Caco-2 (cell line): ENCODE measurements around the gene INHBC. TPM values are rescaled to one million over a fixed set of nuclear protein-coding genes. Genes with fewer than 3 reads are reported as not detected.
"Not testable (repeated sequence)": the region's sequence is repeated elsewhere in the genome, so short reads cannot be mapped to it uniquely, and the experiment has no call there.

Source experiments
- BruUV-seq: library from RNA; stranded (reverse); fragments of 400-500 nt; replicated peaks from 2 replicates; lab custom pipeline; 2021; lab: Mats Ljungman, UMichigan
- CTCF ChIA-PET: fragments of 300-600 bp; sonication (Branson Sonifier 250); formaldehyde crosslinking; loops from one replicate; lab custom pipeline; 2022; ENCODE audit warnings: antibody characterized with exemption; lab: Charles Lee
- POLR2A ChIA-PET: fragments of 300-600 bp; sonication (Branson Sonifier 250); formaldehyde crosslinking; loops from one replicate; lab custom pipeline; 2022; ENCODE audit warnings: antibody characterized with exemption; lab: Charles Lee
- DNase-seq, 2 experiments: peaks; one replicate each; pipeline versions ENCODE4 v3.0.0 to v3.0.0-alpha.2; 2020 to 2022
- H3K27me3 ChIP-seq: replicated peaks from 2 replicates; pipeline ENCODE4 v1.6.0; 2011; ENCODE audit warnings: low read length; ENCODE audit not compliant: control insufficient read depth, insufficient read depth
- H3K36me3 ChIP-seq: 2 replicates; pipeline ENCODE4 v1.5.1; 2011; ENCODE audit warnings: low read length; ENCODE audit not compliant: control insufficient read depth, insufficient read depth
- H3K4me1 ChIP-seq: fragments of 250-450 bp; sonication (Bioruptor Pico); 2 replicates; pipeline ENCODE4 v1.5.1; 2020; ENCODE audit warnings: mild to moderate bottlenecking
- H3K4me3 ChIP-seq: 2 replicates; pipeline ENCODE4 v1.5.1; 2011; ENCODE audit warnings: low read depth, mild to moderate bottlenecking, control low read depth, low read length
- H3K9me3 ChIP-seq: fragments of 250-450 bp; sonication (Bioruptor Pico); 2 replicates; pipeline ENCODE4 v1.5.1; 2020; ENCODE audit warnings: mild to moderate bottlenecking, moderate library complexity
- H3K27ac Mint-ChIP-seq: one replicate; pipeline ENCODE4 v1.8.0; 2022; ENCODE audit warnings: mixed read lengths; ENCODE audit not compliant: unreplicated experiment
- H3K27me3 Mint-ChIP-seq: one replicate; pipeline ENCODE4 v1.8.0; 2022; ENCODE audit warnings: mixed read lengths; ENCODE audit not compliant: insufficient read depth, unreplicated experiment
- H3K36me3 Mint-ChIP-seq: one replicate; pipeline ENCODE4 v1.8.0; 2022; ENCODE audit warnings: mild to moderate bottlenecking, mixed read lengths; ENCODE audit not compliant: insufficient read depth, unreplicated experiment
- H3K4me1 Mint-ChIP-seq: one replicate; pipeline ENCODE4 v1.8.0; 2022; ENCODE audit warnings: low read depth, mixed read lengths; ENCODE audit not compliant: unreplicated experiment
- H3K4me3 Mint-ChIP-seq: one replicate; pipeline ENCODE4 v1.8.0; 2022; ENCODE audit warnings: mild to moderate bottlenecking, moderate library complexity, mixed read lengths; ENCODE audit not compliant: unreplicated experiment
- H3K9me3 Mint-ChIP-seq: one replicate; pipeline ENCODE4 v1.8.0; 2022; ENCODE audit warnings: mixed read lengths; ENCODE audit not compliant: unreplicated experiment
- intact Hi-C: fragments of 100-400 bp; cut with micrococcal nuclease; formaldehyde crosslinking; loops from one replicate; pipeline ENCODE4 v1.10.0; 2022; ENCODE audit not compliant: unreplicated experiment
- total RNA-seq: library from RNA; stranded (reverse); gene quantifications from 2 replicates; pipeline ENCODE4 v1.2.3, GENCODE V29; 2022
- TF ChIP-seq, protein P1 (sequence below), 2 experiments: fragments of 200-600 bp in 1 of 2; IDR thresholded peaks; 1 replicate in 1 of 2; 2 replicates in 1 of 2; pipeline versions ENCODE4 v1.5.1 to v1.8.0; 2011 to 2022; ENCODE audit warnings: antibody characterized with exemption in 1 of 2, control low read depth in 1 of 2, inconsistent platforms in 1 of 2, low read depth in 1 of 2, low read length in 1 of 2, mild to moderate bottlenecking in 1 of 2, moderate library complexity in 1 of 2; ENCODE audit not compliant: insufficient read depth in 1 of 2, severe bottlenecking in 1 of 2, unreplicated experiment in 1 of 2

INHBC gene
- total RNA-seq, 1 experiment from 2014 or later = not detected

DNA sequence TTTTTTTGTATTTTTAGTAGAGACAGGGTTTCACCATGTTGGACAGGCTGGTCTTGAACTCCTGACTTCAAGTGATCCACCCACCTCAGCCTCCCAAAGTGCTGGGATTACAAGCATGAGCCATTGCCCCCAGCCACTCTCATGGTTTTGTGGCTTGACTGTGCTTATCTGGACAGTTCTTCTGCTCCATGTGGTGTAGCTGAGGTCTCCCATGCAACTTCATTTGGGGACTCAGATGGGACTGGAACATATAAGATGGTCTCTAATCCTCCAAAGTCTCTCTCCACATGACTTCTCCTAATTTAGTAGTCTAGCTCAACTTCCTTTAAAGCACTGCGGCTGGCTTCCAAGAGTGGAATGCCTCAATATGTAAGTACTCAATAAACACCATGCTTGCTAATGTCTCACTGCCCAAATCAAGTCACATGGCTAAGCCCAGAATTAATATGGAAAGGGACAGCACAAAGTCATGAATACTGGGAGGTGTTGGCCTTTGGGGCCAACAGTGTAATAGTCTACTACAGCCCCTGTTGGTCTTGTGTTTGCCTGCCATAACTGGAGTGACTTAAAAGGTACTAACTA lies 7.4 kb downstream of the INHBC start:
- TF ChIP-seq, protein P1, sequence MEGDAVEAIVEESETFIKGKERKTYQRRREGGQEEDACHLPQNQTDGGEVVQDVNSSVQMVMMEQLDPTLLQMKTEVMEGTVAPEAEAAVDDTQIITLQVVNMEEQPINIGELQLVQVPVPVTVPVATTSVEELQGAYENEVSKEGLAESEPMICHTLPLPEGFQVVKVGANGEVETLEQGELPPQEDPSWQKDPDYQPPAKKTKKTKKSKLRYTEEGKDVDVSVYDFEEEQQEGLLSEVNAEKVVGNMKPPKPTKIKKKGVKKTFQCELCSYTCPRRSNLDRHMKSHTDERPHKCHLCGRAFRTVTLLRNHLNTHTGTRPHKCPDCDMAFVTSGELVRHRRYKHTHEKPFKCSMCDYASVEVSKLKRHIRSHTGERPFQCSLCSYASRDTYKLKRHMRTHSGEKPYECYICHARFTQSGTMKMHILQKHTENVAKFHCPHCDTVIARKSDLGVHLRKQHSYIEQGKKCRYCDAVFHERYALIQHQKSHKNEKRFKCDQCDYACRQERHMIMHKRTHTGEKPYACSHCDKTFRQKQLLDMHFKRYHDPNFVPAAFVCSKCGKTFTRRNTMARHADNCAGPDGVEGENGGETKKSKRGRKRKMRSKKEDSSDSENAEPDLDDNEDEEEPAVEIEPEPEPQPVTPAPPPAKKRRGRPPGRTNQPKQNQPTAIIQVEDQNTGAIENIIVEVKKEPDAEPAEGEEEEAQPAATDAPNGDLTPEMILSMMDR (IDR thresholded peaks at IDR 0.05; ENCODE audit: insufficient read depth in 1 of 2, low read depth in 1 of 2, low read length in 1 of 2, severe bottlenecking in 1 of 2, unreplicated experiment in 1 of 2) = no peak
- no peaks in the 10 kb centered on the region for H3K27me3 ChIP-seq
- no peaks in the 10 kb centered on the region for H3K4me1 Mint-ChIP-seq
- no peak overlapping the region for H3K27ac Mint-ChIP-seq
- no peak for DNase-seq
- no peaks in the 10 kb centered on the region for H3K36me3 Mint-ChIP-seq
- POLR2A ChIA-PET = no interaction called here
- H3K4me3 ChIP-seq = no peak overlapping the region
- no peaks in the 10 kb centered on the region for H3K9me3 ChIP-seq
- intact Hi-C loops = no loop called here
- BruUV-seq = no TSS peak
- CTCF ChIA-PET = no interaction called here
- H3K4me3 Mint-ChIP-seq = no peak overlapping the region
- no peaks in the 10 kb centered on the region for H3K27me3 Mint-ChIP-seq
- no peaks in the 10 kb centered on the region for H3K36me3 ChIP-seq
- no peaks in the 10 kb centered on the region for H3K9me3 Mint-ChIP-seq
- H3K4me1 ChIP-seq = no peaks in the 10 kb centered on the region

DNA sequence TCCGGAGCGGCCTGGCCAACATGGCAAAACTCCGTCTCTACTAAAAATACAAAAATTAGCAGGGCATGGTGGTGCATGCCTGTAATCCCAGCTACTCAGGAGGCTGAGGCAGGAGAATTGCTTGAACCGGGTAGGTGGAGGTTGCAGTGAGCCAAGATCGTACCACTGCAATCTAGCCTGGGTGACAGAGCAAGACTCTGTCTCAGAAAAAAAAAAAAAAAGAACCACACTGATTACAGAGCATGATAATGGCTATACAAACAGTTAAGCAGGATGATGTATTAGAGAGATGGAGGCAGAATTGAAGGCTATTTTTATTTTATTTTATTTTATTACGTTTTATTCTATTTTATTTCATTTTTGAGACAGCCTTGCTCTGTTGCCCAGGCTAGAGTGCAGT lies 9.8 kb downstream of the INHBC start:
- H3K9me3 ChIP-seq, H3K4me1 Mint-ChIP-seq, H3K9me3 Mint-ChIP-seq, H3K36me3 ChIP-seq, H3K27me3 ChIP-seq, DNase-seq, H3K27me3 Mint-ChIP-seq, H3K36me3 Mint-ChIP-seq, H3K4me1 ChIP-seq, CTCF ChIA-PET, BruUV-seq, H3K4me3 Mint-ChIP-seq, H3K27ac Mint-ChIP-seq, intact Hi-C loops, H3K4me3 ChIP-seq: not testable (repeated sequence)
- POLR2A ChIA-PET = interaction anchor here (0.6 kb wide), 1 partner anchor 128 kb away, joined by 3 read pairs; no protein-coding TSS in a partner anchor

DNA sequence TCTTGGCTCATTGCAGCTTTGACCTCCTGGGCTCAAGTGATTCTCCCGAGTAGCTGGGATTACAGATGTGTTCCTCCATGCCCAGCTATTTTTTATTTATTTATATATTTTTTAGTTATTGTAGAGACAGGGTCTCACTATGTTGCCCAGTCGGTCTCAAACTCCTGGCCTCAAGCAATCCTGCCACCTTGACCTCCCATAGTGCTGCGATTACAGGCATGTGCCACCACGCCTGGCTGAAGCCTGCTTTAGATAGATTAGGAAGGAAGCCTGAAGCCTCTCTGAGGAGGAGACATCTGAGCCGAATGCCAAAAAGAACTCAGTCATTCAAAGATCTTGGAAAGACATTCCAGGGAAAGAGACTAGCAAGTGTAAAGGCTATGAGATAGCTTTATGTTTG lies 10.2 kb downstream of the INHBC start:
- no peaks in the 10 kb centered on the region for H3K4me1 Mint-ChIP-seq

More for the DNA sequence above, 10.2 kb downstream of the INHBC start:
- POLR2A ChIA-PET = interaction anchor here (0.6 kb wide), 2 partner anchors 128 to 137 kb away, joined by 3 read pairs; no protein-coding TSS in a partner anchor
- DNase-seq = no peak
- no peak overlapping the region for H3K4me3 ChIP-seq
- H3K36me3 ChIP-seq = no peaks in the 10 kb centered on the region
- H3K4me3 Mint-ChIP-seq = no peak overlapping the region
- intact Hi-C loops = no loop called here
- TF ChIP-seq, protein P1 (IDR thresholded peaks at IDR 0.05; ENCODE audit: insufficient read depth in 1 of 2, low read depth in 1 of 2, low read length in 1 of 2, severe bottlenecking in 1 of 2, unreplicated experiment in 1 of 2) = no peak
- H3K27me3 Mint-ChIP-seq = no peaks in the 10 kb centered on the region
- CTCF ChIA-PET = no interaction called here
- no peaks in the 10 kb centered on the region for H3K27me3 ChIP-seq
- H3K27ac Mint-ChIP-seq = no peak overlapping the region
- H3K4me1 ChIP-seq = no peaks in the 10 kb centered on the region
- no TSS peak for BruUV-seq
- H3K9me3 Mint-ChIP-seq = no peaks in the 10 kb centered on the region
- H3K36me3 Mint-ChIP-seq = no peaks in the 10 kb centered on the region
- H3K9me3 ChIP-seq = no peaks in the 10 kb centered on the region
